ENCODE data around the gene AKAP6.

- no peak for TF ChIP-seq POLR2A (IDR thresholded peaks at IDR 0.05; ENCODE audit: low read depth, low read length)
- no peak for TF ChIP-seq TAF1 (IDR thresholded peaks at IDR 0.05; ENCODE audit: low read depth, low read length)
- TF ChIP-seq SPI1 (IDR thresholded peaks at IDR 0.05; ENCODE audit: low read depth, low read length): no peak
- no peak for TF ChIP-seq PAX5 (IDR thresholded peaks at IDR 0.05; ENCODE audit: insufficient read depth, low read length, severe bottlenecking)
- TF ChIP-seq POLR2AphosphoS5 (IDR thresholded peaks at IDR 0.05; ENCODE audit: low read depth, low read length): no peak
These were observed 183.7 kb downstream of the AKAP6 start for GRCh38 chr14:32512813-32513212.

All from GM12891 (cell line).